GM18858 (cell line): ENCODE results near the gene CSF2.

Experiments used
- ATAC-seq: cut with Tn5 transposase; IDR thresholded peaks from one replicate; pipeline ENCODE4 v1.9.1; 2021; ENCODE audit not compliant: unreplicated experiment

CSF2 gene

GRCh38 chr5:132054697-132055440 lies 18.7 kb upstream of the CSF2 start:
- no peak for ATAC-seq

GRCh38 chr5:132055441-132055807 lies 18.2 kb upstream of the CSF2 start:
- ATAC-seq, result no peak

GRCh38 chr5:132055808-132056609 lies 17.6 kb upstream of the CSF2 start:
- no peak for ATAC-seq

GRCh38 chr5:132056610-132057497 lies 16.7 kb upstream of the CSF2 start:
- ATAC-seq, result no peak

GRCh38 chr5:132057498-132058255 lies 15.9 kb upstream of the CSF2 start:
- no peak for ATAC-seq

- ATAC-seq, result no peak
Observed at GRCh38 chr5:132058646-132059042, 14.9 kb upstream of the CSF2 start.

- ATAC-seq, result no peak
Observed at GRCh38 chr5:132059043-132059695, 14.4 kb upstream of the CSF2 start.

GRCh38 chr5:132059696-132060500 lies 13.7 kb upstream of the CSF2 start:
- no peak for ATAC-seq

GRCh38 chr5:132060501-132061161 lies 13.0 kb upstream of the CSF2 start, which contains the start of gene IL3:
Gene IL3 (plus strand): TSS chr5:132060655. CDS start chr5:132060707, 52 bp downstream.
- no peak for ATAC-seq

- peak; percentile 43 for ATAC-seq
Observed at GRCh38 chr5:132063090-132063911, 10.3 kb upstream of the CSF2 start.

GRCh38 chr5:132064140-132064539 lies 9.4 kb upstream of the CSF2 start:
- no peak for ATAC-seq

GRCh38 chr5:132064738-132065331 lies 8.8 kb upstream of the CSF2 start:
- ATAC-seq, result peak; percentile 66

- ATAC-seq, result no peak
Observed at GRCh38 chr5:132065351-132065937, 8.1 kb upstream of the CSF2 start.

- no peak for ATAC-seq
Observed at GRCh38 chr5:132065951-132066701, 7.5 kb upstream of the CSF2 start.

GRCh38 chr5:132066871-132067270 lies 6.7 kb upstream of the CSF2 start:
- ATAC-seq, result no peak

- no peak for ATAC-seq
Observed at GRCh38 chr5:132067451-132067850, 6.1 kb upstream of the CSF2 start.
